DMS79 (cell line): ENCODE measurements around the gene NPIPB2.
A peak's percentile ranks its signal among the peaks of the same experiment; 100 is the strongest.
"Not testable (repeated sequence)": the region's sequence is repeated elsewhere in the genome, so short reads cannot be mapped to it uniquely, and the experiment has no call there.

ENCODE experiments used
- DNase-seq: peaks from one replicate; lab custom pipeline; 2025; lab: John Stamatoyannopoulos, UW

Gene NPIPB2

GRCh38 chr16:11957591-11958395 is 15.9 kb upstream of the NPIPB2 start:
- no peak for DNase-seq

GRCh38 chr16:11956558-11956957 is 14.7 kb upstream of the NPIPB2 start:
- DNase-seq, result no peak

GRCh38 chr16:11955713-11956123 is 13.9 kb upstream of the NPIPB2 start:
- DNase-seq, result no peak

GRCh38 chr16:11953576-11953975 is 11.7 kb upstream of the NPIPB2 start:
- not testable (repeated sequence) for DNase-seq

GRCh38 chr16:11950388-11950787 is 8.5 kb upstream of the NPIPB2 start:
- DNase-seq, result no peak

GRCh38 chr16:11949527-11949926 is 7.7 kb upstream of the NPIPB2 start:
- DNase-seq, result no peak

GRCh38 chr16:11948819-11949218 is 7.0 kb upstream of the NPIPB2 start:
- no peak for DNase-seq

- DNase-seq, result no peak
These were observed 4.6 kb upstream of the NPIPB2 start for GRCh38 chr16:11946433-11946832.

- DNase-seq, result not testable (repeated sequence)
These were observed 14.5 kb downstream of the NPIPB2 start for GRCh38 chr16:11927350-11927749.

- not testable (repeated sequence) for DNase-seq
These were observed 17.8 kb downstream of the NPIPB2 start for GRCh38 chr16:11924046-11924445.

GRCh38 chr16:11916524-11917285 is 25.1 kb downstream of the NPIPB2 start:
- no peak for DNase-seq

- peak; percentile 94 for DNase-seq
These were observed 26.0 kb downstream of the NPIPB2 start, which contains the start of gene GSPT1 for GRCh38 chr16:11915644-11916523. TSS of gene GSPT1 (minus strand) at chr16:11915956. CDS start at chr16:11915720, 236 bp downstream.

- no peak for DNase-seq
These were observed 26.7 kb downstream of the NPIPB2 start for GRCh38 chr16:11915114-11915643.

- DNase-seq, result no peak
These were observed 27.4 kb downstream of the NPIPB2 start for GRCh38 chr16:11914210-11915113.

- no peak for DNase-seq
These were observed 28.3 kb downstream of the NPIPB2 start for GRCh38 chr16:11913425-11914079.

- DNase-seq, result no peak
These were observed 31.9 kb downstream of the NPIPB2 start for GRCh38 chr16:11909653-11910545.

GRCh38 chr16:11907160-11907970 is 34.5 kb downstream of the NPIPB2 start:
- DNase-seq, result no peak

GRCh38 chr16:11903906-11904305 is 37.9 kb downstream of the NPIPB2 start:
- no peak for DNase-seq
